GM21528 (cell line): ENCODE measurements around the gene CNTFR.
A peak's percentile ranks its signal among the peaks of the same experiment; 100 is the strongest.

Experiments used
- ATAC-seq: cut with Tn5 transposase; IDR thresholded peaks from one replicate; pipeline ENCODE4 v1.9.1; 2021; ENCODE audit warnings: mild to moderate bottlenecking, moderate library complexity; ENCODE audit not compliant: unreplicated experiment, low FRiP score

CNTFR gene

DNA sequence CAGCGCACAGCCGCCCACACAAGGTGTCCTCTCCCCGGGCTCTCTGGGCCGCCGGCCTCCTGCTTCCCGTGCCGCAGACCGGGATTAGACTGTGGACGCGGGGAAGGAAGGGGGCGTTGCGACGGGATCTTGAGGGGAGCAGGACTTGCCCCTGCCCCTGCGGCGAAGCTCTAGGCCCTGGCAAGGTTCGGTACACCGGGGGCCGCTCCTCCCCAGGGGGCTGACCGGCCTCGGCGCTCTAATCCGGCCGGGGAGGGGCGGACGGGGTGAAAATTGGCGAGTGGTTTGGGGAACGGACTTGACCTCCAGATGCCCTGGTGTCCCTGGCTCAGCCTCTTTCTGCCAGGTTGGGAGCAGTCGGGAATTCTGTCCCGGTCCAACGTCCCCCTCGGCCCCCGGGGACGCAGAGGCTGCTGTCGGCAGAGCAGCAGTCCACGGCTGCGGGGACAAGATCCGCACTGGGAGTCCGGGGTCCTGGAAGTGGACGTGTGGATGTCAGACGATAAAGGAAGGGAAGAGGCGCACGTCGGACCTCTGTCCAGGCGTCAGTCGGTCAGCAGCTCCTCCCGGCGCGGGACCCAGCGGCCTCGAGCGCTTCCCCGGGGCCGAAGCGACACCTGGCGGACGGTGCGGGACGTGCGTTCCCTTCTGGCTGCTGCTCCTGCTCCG lies 1.9 kb upstream of the CNTFR start:
- ATAC-seq, result peak; percentile 55

DNA sequence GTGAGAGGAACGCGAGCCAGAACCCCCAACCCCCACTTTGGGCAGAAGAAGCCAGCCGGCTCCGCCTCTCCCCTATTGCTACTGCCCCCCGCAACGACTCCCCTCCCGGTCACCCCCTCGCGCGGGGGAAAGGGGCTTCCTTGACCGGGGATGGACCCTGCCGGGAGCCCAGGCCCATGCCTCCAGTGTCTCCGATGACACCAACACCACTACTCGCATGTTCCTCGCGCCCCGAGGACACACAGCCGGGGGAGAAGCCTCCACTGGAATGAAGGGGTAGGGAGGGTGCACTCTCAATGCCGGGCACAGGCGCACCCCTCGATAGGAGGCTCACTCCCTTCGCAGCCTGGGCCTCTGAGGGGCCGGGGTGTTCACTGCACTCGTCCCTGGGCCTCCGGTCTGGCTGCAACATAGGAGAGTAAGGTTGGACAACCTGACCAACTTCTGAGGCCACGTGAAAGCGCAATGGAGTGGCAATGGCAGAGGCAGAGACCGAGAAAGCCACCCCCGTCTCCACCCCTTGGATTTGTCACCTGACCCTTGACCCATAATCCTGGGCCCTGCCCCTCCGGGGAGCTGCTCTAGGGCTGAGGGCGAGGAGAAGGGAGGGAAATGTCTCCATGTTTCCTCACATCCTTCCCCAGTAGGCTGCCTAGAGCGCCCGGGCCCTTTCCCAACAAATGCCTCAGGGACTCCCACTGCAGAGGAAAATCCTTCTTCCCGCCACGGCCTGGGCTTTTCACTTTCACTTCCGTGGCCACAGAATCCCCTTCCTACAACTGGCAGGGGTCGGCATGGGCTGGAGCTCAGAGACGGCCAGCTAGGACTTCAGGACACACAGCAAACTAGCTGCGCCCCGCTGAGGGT lies 1.1 kb upstream of the CNTFR start:
- no peak for ATAC-seq

DNA sequence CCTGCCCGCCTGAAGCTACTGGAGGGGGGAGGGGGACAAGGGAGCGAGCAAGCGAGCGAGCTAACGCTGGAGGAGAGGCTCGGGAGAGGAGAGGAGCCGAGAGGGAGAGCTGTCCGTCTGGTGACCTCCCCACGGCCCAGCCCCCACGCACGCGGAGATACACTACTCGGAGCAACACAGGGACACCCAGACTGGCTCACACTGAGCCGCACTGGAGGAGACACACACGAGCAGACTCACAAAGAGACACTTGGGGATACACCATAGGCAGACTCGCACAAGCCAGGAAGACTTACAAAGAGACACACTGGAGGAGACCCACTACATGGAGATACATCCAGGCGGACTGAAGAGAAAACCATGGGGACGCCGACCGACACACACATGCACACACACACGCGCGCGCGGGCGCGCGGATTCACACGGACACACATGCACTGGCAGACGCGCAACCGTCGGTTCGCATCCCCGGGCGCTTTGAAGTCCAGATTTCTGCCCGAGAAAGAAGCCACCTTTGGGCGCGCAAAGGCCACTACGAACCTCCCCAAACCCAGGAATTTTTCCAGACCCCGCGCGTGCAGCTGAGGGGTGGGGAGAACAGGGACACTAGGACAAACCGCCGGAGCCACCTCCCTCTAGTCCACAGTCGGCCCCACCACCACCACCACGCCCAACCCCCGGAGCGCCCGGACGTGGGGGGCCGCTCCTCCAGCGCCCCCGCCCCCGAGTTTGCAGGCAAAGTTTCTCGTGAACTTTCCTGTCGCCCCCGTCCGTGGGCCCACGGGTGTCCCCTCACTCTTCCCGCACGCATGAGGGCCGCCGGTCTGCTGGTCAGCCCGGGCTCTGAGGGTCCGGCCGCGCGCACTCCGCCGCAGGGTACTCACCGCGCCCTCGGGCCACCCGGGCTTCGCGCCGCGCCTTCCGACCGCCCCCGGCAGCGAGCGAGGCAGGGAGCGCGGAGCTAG lies 571 bp downstream of the CNTFR start:
- ATAC-seq, result no peak

DNA sequence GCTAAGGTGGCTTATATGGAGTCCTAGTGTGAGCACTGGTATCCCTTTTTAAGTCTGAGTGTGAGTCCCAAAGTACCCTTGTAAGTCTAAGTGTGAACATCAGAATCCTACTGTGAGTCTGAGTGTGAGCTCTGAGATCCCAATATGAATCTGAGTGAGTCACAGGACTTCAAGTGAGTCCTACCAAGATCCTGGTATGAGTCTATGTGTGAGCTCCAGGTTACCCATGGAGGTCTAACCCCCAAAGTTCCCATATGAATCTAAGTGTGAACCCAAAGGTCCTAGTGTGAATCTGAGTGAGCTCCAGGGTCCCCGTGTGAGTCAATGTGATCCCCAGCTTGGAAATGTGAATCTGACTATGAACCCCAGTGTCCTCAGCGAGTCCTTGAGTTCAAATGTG lies 2.3 kb downstream of the CNTFR start:
- ATAC-seq, result no peak

DNA sequence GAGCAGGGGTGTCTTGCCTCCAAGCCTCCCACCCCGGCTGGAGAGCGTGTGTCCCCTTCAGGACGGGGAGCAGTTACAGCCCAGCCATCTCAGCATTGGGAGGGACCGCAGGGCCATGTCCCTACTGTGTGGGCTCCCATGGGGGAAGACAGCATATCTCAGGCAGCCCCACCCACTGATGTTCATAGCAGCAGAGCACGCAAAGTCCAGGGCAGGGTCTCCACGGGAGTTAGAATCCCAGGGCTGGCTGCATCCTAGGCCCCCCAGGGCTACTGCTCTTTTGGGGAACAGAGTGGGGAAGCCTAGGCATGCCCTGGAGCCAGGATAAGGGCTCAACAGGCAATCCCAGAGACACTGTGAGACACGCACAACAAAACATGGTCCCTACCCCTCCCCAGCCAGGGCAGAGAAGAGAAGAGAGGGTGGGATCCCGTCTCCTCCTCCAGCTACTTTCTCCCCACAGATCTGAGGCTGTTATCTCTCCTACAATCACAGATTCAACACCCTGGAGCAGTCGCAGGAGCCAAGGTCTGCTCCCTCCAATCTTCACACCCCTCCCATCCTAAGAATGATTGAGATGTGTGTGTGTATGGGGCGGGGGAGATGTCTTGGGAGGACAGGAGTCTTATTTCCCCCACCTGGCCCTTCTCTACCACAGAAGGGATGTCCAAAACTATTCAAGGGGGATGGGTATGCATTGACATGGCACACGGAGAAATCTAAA lies 3.4 kb downstream of the CNTFR start:
- ATAC-seq, result no peak

DNA sequence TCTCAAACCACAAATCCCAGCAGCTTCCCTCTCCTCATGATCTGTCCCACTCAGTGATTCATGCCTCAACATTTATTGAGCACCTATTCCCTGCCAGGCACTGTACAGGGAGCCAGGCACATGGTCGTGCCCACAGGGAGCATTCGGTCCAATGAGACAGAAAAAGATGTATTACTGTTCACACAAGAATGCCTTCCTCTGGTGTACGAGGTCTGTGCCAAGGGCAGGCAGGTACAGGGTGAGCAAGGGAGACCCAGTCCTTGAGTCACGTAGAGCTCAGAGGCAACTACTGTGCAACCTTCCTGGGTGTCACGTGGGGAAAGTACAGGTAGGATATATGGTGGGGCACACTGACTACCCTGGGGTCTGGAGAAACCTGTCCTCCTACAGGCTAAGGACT lies 4.6 kb downstream of the CNTFR start:
- ATAC-seq, result no peak

DNA sequence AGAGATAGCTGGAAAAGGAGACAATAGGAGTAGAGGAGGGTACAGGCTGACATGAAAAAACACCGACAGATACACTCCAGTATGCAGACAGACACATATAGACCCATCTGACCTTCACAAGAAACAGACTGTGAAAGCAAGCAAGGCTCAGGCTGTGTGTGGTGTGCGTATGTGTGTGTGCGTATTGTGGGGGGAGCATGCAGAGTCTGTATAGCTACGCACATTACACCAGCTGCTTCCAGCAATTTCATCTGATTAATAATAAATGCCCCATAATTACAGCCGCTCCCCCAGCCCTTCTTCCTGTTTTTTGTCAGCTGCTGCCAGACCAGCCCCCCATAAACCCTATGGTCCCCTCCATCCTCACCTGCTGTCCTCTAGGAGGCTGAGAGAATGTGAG lies 6.7 kb downstream of the CNTFR start:
- ATAC-seq, result no peak

DNA sequence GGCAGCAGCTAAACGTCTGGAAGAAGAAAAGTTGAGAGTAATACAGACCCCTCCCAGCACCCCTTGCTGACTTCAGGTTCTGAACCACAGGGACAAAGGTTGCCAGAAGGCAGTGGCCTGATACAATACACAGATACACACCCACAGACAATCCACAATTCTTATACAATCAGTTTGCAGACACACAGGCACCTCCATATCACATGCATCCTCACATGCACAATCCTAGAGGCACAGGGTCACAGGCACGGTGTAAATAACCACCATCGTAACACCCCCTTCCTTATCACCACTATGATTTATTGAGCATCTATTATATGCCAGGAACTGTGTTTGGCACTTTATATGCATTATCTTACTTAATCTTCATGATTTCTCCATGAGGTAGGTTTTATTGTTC lies 8.2 kb downstream of the CNTFR start:
- no peak for ATAC-seq

DNA sequence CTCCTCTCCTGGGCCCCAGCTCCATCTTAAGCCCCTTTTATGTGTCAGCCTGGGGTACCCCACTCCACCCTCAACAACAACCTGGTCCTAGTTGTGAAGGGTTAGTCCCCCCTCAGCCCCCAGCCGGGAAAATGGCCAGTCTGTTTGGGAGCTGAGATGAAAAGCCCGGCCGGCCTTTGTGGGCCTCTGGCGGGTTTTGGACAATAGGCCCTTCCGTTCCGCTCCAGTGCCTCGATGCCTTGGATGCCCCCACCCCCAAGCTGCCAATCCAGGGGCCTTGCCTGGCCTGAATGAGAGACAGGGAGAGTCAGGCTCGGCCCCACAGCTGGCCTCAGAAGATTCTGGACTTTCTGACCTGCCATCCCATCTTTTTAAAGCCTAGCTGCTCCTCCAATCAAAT lies 9.2 kb downstream of the CNTFR start:
- ATAC-seq, result no peak

DNA sequence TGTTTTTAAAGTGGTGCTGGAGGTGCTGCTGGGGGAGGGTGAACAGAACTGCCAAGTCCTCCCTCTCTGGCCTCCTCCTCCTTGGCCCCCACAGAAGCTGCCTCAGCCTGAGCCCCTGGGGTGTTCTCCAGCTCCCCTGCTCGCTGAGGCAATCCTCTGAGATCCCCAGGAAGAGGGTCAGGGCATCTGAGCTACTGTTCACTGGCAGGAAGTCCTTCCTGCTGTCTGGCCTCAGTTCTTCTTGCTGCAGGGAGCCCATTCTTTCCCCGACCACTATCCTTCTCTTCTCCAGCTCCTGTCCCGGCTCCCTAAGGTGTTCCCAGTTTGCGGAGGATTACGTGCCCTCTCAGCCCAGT lies 9.7 kb downstream of the CNTFR start:
- ATAC-seq, result no peak

DNA sequence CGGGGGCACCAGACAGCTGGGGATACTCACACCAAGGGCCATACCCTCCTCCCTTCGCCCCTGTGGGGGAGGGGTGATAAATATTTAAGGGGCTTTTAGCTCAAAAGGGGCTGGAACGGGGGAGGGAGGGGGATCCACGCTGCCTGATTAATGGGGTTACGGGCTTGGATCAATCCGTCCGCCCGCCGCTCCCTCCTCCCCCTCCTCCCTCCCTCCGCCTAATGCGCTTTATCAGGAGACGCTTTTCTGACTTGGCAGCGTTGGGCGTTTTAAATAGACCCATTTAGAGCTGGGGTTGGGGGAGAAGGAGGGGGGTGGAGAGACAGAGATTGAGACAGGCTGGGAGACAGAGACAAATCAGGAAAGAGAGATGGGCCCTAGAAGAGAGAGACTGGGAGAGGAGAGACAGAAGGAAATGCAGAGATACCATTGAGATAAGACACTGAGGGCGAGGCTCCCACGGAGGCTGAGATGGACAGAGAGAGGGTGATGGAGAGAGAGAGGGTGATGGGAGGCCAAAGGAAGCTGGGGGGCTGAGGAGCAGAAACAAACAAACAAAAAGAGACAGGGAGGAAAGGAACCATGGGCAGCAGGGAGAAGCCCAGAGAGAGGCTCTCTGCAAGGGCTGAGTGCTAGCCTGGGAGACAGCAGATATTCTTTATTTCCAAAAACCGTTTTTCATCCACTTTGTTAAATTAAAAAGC lies 10.3 kb downstream of the CNTFR start:
- ATAC-seq, result no peak

DNA sequence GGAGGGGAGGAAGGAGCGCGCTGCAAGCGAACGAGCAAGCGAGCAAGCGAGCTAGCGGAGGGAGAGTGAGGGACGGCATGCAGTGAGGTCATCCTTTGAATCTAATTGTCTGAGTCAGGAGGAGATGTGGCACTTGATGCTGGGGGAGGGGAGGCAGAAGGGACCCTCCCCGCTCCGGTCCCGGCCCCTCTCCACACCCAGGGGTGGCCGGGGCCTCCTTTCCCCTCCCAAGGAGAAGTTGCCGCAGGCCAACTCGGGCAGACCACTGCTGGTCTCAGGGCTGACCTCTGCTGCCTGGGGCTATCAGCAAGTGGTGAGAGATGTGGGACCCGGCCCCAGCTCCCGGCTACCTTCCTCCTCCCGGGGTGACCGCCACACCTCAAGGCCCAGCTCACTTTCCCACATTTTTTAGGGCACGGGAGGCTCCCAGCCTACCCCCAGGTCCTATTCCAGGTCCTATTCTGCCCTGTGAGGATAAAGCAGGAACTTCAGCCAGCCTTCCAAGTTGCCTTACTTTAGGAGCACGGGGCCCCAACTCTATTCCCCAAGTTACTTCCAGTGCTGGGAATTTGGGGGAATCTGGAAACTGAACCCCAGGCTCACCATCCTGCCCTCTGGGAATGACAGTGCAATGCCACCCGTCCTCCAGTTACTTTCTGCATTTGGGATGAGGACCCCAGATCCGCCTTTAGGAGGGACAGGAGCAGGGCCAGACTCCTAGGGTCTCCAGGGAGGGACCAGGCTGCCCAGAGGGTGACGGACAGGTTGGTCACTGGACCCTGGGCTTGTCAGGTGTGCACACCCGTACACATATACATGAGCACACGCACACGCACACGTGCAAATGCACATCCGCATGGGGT lies 11.1 kb downstream of the CNTFR start:
- ATAC-seq, result no peak

DNA sequence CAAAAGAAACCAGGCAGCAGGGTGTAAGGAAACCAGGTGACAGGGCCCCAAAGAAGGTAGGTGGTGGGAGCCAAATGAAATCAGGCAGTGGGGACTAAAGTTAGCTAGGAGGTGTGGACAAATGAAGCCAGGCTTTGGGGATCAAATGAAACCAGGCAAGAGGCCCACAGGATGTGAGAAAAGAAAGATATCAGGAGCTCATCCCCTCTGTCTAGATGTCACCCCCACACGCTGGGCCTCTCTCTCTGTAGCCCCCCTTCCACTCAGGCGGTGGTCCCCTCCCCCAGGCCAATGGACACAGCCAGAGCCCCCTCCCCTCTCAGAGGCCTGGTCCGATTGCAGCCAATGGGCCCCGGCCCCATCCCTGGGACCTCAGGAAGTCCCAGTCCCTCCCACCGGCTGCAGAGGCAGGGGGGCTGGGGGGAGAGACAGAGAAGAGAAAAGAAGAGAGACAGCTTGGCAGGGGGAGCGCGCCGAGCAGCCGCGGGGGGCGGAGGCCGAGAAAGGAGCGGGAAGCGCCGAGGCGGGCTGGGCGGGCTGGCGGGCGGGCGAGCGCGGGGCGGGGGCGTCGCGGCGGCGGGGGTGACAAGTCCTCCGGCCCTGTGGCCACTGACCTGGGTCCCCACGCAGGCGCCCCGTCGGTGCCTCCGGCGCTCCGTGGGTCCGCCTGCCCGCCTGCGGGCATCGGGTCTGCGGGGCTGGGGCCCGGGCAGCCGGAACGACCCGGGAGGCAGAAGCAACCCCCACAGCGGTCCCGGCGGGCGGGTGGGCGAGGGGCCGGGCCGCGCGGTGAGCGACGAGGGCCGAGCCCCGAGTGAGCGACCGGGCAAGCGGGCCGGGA lies 11.9 kb downstream of the CNTFR start:
- ATAC-seq, result no peak

DNA sequence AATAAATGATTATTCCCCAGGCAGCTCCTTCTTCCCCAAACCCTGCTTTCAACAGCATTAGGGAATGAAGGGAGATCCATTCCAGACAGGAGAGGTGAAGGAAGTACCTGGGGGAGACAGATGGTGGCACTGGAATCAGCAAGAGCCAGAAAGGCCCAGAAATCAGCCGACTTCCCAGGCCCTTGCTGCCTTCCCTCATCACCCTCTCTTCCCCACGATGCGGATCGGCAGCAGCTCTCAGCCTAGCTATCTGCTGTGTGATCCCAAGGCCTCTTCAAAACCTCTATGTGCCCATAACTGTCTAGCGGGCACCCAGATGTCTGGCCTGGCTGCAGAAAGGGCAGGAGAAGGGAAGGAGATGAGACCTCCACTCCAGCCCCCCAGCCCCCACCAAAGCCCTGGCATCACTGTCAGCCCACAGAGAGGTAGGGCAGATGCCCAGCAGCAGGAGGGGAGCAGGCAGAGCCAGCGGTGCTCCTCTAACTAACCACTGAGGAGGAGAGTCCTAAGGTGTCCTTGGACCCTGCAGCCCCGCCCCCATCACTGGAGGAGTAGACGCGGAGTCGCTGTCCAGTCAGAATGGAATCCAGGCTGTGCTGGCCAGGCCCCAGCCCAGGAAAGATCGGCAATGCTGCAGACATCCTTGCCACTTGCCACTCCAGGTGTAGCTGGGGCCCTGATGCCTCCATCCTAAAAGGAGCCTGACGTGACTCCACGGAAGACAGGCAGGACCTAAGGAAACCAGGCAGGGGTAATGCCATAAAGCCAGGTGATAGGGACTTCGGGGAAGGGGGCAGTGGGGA lies 12.7 kb downstream of the CNTFR start:
- no peak for ATAC-seq

DNA sequence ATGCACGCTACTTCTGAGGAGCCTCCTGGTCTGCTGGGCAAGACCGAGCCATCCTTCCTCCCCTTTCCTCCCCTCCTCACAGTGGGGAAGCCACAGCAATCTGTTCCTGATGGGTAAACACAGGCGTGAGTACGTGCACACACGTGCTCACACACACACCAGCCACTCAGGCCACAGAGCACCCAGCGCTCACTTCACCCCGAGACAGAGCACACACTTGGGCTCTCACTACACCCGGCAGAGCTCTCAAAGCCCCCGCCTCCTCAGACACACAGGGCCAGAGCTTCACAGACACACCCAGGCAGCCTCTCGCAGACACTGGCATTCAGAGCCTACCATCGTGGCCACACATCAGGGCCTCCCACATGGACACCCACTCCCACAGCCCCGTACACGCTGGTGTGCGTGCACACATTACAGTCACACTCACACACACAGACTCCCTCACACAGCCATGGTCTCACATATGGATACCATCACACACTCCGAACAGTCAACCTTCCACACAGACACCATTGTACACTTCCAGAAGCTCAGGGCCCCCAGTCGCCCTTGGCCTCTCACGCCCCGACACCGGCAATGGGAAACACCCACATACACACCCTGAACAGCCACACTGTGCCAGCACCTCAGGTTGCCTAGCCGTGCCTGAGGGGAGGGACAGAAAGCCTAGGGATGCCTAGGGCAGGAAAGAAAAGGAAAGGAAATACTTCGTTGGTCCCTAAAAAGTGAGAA lies 13.5 kb downstream of the CNTFR start:
- no peak for ATAC-seq

DNA sequence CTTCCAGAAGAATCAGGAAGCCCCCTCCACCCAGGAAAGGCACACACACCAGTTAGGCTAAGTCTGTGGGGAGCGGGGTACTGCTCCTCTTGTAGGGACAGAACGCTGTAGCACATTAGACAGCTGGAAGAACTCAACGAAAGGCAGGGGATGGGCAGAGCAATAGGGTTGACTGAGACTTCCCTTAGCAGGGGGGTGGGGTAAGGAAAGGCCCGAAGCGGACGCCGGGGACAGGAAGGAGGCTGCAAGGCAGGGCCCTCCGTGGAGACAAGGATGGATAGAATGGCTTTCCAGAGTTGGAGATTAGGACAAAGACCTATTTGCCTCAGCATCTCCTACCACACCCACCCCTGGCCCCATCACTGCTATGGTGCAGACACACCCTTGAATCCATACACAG lies 14.3 kb downstream of the CNTFR start:
- no peak for ATAC-seq

DNA sequence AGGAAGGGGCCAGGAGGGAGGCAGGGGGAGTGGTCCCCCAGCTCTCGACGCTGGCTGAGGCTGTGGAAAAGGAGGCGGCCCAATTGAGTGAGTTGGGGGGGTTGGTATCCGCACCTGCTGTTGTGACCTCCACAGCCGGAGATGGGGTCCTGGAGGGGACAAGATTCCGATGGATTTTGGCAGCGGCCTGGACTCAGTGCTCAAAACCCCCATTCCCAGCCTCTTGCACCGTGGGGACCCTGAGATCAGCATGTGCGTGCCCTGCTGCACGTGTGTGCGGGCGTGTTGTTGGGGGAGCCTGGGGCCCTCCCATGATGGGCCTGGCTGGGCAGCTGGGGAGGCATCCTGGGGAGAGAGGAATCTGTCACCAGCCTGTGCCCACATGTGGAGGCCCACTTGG lies 15.0 kb downstream of the CNTFR start:
- ATAC-seq, result no peak
